GM21786 (cell line): ENCODE data around the gene S100A11.
A peak's percentile ranks its signal among the peaks of the same experiment; 100 is the strongest.

ENCODE experiments used
- ATAC-seq: cut with Tn5 transposase; IDR thresholded peaks from one replicate; pipeline ENCODE4 v1.9.1; 2021; ENCODE audit not compliant: unreplicated experiment

Gene S100A11

DNA sequence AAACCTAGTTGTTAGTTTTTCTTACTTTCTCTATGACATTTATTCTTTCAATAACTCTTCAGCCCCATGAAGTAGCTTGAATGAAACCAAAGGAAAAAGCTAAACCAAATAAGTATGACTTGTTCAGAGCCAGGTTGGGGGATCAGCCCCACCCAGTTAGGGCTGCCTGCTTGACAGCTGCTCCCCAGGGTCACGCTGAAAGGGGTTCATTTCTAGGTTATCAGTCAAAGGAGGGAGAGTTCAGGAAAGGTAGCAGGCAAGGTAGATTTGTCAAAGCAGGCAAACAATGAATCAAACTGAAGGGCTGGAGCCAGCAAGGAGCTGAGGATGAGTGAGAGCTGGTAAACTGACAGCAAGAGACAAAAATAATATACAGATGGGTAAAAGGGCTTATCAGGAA is 3.1 kb upstream of the S100A11 start:
- no peak for ATAC-seq

DNA sequence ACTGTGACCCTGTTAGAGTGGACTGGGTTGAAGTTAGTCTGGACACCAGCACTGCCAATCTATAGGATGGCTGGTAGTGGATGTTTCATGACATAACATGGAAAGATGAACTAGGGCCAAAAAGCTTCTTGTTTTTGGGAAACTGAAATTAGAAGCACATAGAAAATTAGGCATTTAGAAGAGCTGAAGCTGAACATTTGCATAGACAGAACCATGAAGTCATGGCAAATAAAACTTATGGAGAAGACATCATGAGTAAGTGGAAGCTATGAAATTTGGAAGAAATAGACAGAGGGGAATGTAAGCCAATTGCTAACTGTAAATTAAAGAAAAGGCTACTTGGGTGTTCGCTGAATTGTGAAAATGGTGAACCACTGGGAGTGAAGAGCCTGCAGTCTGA is 2.7 kb upstream of the S100A11 start:
- no peak for ATAC-seq

DNA sequence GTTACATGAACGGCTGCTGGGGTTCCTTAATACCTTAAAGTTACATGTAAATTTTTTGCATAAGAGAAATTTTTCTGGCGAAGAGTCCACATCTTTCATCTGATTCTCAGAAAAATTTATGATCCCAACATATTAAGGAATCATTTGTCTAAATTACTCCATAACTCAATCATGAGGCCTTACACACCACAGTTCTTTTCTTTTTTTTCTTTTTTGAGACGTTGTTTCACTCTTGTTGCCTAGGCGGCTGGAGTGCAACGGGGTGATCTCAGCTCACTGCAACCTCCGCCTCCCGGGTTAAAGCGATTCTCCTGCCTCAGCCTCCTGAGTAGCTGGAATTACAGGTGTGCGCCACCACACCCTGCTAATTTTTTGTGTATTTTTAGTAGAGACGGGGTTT is 2.1 kb upstream of the S100A11 start:
- ATAC-seq, result no peak

DNA sequence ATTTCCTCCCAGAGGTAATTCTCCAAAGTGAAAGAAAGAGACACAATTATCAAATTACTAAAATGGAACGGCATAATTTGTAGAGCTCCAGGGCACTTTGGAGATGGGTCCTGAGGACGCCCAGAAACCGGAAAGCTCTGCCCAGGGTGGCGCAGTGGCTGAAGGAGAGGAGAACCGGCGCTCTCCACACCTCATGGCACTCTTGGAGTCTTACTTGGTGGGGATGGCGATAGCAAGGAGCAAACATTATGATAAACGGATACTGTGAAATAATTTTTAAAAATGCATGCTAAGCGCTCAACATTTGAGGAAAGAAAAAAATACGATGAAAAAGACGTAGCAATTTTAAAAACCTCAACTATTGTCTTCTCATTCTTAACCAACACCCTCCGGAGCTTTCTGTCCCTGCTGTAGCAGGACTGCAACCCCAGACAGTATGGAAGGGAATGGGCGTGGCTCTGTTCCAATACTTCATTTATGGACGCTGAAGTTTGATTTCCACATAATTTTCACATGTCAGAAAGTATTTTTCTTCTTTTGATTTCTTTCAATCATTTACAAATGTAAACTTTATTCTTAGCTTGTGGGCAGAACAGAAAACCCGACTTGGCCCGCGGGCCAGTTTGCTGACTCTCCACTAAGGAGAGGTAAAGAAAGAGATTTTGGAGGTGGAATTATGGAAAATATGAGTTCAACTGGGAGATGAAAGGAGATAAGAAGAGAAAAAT is 1.1 kb downstream of the S100A11 start:
- no peak for ATAC-seq

DNA sequence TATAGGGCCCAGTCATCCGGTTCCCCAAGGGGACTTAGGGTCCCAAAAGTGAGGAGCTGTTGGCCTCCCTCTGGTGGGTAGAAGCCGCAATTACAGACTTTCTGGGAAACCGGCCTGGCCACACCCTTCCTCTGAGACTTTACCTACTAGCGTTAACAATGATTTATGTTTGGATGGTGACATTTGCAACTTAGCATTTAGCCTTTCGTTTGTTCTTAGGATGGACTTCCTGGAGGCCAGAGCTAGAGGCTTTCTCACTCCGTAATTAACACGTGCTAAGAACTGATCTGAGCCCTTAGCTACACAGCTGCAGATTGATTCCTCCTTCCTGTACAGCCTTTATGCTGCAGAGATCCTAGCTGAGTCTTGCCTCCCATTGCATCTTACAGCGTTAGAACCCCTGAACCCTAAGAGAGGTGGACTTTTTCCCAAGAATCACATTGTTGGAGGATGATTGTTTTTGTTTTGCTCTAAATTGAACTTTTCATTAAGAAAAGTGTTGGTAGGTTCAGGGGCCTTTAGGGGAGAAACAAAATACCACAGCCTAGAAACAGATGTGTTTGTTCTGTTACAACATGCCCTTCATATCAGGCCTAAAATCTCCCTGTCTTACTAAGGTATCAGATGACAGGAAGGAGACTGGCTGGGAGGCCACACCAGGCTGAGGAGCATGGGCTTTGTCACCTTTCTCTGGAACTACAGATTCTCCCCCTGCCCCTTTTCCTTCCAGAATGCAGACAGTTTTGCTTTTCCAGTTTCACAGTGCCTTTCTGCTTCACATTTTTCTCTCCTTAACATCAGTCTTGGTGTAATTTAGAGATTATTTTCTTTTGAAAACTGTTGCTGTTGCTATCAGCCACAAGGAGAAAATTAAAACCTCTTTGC is 1.9 kb downstream of the S100A11 start:
- ATAC-seq, result peak; percentile 52

DNA sequence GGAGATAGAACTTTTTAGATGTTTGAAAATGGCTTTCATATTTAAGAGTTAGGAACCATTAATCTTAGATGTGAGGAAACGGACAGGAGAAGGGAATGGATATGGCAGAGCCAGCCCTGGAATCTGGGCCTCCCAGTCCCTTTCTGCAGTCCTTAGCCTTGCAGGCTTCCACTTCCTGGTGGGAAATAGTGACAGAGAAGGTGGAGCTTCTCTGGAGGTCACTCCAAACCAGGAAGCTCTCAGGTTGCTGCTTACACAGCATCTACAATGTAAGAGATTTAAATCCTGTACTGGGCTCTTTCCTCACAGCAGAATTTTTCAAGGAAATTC is 2.5 kb downstream of the S100A11 start:
- ATAC-seq, result peak; percentile 11

DNA sequence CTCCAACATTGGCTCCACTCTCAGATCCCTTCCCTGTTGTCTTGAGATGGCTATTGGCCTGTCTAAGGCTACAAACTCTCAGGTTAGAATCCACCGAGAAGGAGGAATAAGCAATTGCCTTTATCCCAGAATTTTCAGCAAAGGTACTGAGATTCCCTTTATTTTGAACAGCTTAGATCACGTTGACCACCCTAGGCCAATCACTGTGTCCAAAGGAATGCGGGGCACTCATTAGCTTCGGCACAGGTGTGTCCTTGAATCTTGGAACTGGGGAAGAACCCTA is 6.9 kb downstream of the S100A11 start:
- no peak for ATAC-seq

DNA sequence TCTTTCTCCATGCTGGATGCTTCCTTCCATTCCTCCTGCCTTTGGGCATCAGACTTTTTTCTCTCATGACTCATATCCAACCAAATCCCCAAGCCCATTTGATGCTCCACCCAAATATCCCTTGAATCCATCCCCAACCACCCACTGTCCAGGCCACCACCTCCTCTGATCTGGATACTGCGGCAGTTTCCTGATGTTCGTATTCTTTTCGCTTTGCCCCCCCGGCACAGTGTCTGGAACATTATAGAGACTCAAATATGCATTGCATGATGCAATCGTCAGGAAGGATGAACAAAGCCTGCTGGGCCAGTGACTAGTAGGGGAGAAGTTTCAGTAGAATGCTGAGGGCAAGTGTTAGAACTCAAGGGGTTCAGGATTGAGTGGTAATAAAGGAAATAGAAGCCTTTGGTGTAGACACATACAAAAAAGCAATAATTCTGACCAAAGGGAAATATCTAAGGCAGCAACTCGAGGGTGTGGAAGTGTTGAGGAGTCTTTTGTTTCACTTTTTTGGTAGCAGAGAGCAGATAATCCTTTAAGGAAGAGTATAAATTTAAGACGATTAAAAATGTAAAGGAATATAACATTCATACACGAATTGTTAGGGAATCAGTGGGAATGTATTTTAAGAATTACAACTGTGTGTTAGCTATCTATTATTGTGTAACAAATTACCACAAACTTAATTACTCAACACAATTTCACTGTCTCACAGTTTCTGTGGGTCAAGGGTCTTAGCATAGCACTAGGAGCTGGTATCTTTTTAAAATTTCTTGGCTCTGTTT is 7.5 kb downstream of the S100A11 start:
- ATAC-seq, result no peak

DNA sequence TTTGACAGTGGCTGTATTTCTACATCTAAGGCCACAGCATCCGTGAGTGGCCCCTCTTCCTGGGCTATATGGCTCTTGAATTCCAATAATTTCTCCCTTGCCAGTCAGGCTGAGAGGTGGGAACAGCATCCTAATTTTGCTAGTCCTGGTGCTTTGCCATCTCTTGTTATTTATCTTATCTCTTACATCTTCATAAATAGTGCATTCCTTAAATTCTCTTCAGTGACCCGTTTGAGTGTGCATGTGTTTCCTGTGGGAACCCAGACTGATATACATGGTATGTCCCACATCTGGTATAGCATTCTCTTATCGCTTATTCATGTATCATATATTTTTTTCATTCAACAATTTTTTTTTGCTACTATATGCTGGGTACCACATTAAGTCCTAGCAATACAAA is 9.9 kb downstream of the S100A11 start:
- ATAC-seq, result no peak

DNA sequence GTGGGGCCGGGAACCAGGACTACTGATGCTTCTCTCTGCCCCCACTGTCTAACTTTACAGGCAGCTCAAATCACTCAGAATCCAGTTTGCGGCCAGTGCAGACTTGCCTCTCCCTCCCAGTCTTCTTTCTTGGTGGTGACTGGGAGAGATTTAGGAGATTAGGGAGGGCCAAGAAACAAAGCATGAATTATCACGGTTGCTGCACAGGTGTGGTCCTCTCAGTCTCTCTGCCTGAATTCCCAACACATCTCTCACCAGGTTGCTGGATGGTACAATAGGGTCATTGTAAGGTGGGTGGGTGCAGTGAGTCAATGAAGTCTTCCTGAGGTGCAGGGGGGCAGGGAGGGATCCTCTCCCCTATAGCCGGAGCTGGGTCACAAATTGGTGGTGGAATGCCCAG is 12.6 kb downstream of the S100A11 start:
- no peak for ATAC-seq

DNA sequence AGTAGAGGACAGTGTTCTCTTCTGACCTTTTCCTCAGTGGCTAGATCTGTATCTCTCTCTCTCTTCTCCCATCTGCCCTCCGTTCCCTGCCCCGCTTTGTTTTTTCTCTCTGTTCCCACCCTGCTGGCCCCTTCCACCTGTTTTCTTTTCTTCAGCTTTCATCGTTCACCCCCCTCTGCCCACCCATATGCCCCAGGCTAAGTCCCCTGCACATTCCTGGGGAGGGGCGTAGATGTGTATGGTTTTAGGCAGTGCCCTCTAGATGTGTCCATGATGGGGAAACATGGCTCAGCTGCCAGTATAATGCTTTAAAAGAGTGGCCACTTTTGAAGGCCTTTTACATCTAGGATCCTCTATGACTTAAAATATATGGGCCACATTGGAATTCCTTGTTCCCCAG is 13.6 kb downstream of the S100A11 start:
- no peak for ATAC-seq

DNA sequence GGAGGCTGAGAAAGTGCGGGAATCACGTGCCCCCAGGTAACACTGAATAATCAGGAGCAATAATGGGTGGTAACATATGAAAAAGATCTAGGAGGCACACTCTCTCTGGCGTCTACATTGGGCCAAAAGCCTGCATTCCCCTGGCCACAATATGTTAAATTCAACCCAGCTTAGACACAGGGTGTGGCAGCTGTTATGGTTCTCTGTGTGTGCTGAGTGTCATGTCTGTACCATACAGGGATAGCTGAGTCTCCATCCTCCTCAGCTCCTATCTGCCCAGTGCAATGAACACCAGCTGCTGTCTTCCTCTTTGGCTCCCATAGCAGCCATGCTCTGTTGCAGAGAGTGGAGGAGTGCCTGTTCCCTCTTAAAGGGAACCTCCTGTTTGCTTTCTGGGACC is 14.3 kb downstream of the S100A11 start:
- ATAC-seq, result no peak

DNA sequence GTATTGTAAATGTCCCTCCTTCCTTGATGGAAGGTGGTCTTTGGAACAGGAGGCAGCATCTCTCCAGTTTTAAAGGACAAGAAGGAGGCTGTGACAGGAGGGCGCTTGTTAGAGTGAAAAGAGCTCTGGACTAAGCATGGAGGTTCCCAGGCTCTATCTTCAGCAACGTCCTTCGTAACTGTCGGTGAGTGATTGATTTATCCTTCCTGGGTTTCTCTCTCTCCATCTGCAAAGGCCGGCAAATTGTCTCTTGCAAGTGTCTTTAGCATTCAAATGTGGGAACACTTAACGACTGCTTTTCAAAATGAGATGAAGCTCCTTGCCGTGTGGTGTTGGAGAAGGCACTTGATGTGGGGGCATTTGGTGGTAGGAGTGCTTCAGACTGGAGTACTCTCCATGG is 15.2 kb downstream of the S100A11 start:
- no peak for ATAC-seq

DNA sequence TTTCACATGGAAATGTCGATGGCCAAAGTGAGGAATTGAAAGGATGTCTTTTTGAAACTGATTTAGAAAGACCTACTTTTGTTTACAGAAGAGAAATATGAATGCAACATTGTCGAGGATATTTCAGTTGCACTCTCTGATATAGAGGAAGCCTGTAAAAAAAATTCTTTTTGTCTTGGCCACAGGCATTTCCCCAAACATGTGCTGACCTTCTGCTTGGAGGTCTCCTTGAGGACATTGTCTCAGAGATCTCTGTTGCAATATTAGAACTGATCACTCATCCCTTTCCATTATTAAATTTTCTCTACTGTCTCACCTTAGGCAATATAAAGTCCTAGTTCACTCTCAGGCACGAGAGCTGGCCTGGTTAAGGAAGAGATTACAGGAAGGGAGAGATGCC is 16.0 kb downstream of the S100A11 start:
- no peak for ATAC-seq

DNA sequence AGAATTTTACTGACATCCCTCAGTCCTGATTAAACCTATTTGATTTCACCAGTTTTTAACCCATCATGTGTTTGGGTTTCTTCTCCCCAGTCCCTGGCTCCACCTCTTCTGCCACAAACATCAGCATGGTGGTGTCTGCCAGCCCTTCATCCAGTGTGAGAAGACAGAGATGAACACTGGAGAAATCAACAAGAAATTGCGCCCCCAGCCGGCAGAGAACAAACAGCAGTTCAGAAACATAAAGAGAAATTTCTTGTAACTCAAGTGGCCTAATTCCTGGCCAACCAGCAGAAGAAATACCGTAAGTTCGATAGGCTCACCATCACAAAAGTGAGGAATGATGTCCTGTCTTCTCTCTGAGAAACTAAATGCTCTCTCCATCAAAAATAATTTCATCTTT is 18.3 kb downstream of the S100A11 start:
- ATAC-seq, result no peak

DNA sequence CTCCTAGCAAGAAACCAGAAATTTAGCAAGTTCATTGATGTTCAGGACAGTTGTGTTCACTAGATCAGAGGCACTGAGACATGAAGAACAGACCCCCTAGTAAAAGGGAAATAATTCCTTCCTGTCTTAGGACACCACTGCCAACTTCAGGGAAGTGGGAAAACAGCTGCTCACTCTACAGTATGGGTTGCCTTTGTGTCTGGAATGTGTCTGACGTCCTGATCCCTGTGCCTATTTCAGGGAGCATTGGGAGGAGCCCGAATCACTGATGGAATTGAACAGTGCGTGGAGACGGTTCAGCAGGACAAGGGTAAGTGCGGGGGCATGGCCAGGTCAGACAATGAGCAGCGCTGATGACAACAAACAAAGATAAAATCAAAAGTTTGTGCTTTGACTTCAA is 21.0 kb downstream of the S100A11 start:
- no peak for ATAC-seq

DNA sequence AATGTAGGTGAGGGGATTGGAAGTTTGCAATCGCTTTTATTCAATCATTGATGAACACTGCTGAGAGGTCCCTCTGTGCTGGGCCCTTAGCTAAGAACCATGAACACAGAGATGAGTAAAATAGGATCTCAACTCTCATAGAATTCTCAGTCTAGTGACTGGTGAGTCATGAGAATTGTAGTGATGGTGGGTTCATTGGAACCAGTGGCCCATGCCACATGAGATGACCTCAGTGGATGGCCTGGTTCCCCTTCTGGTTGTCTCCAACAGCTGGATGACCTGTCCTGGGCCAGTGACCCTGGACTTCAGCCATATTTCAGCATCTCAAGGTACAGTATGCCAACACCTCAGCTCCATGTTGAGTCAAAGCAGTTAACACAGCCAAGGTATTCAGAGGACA is 21.9 kb downstream of the S100A11 start:
- ATAC-seq, result no peak

DNA sequence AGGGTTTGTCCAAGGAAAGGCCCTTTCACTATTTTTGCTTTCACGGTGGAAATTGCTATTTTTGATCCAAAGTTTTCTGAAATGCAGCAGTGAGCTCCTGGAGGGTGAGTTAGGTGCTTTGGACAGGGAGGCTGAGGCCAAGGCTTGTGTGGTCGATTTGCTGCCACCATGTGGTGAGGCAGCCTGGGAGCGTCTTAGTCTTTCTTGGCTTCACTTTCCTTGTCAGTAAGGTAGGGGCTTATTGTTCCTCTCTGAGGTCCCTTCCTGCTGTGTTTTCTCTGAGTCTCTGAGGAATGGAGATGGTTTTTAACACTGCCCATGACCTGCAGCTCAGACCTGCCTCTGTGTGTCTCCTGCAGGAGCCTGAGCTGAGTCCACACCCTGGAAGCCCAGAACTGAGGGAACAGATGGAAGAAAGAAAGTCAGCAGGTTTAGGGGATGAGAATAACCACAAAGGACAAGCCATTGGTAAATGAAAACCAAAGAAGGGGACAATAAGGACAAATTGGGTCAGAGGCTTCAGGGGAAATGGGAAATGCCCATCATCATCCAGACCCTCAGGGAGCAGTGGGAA is 23.1 kb downstream of the S100A11 start:
- no peak for ATAC-seq

DNA sequence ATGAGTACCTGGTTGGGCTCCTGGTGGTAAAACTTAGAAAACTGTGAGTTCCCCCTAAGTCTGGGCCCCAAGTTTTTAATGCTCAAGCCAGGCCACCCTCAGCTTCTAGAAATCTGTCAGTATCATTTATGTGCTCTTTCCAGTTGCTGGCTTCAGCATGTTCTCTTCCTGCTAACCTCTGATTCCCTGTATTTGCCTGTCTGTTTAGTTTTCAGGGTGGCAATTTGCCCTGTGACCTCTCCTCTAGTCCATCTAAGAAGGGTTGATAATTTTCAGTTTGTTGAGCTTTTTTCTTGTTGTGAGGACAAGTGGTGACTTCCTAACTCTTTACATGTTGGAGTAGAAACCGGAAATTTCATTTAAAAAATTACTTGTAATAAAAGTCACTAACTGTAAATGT is 27.1 kb downstream of the S100A11 start:
- ATAC-seq, result no peak

DNA sequence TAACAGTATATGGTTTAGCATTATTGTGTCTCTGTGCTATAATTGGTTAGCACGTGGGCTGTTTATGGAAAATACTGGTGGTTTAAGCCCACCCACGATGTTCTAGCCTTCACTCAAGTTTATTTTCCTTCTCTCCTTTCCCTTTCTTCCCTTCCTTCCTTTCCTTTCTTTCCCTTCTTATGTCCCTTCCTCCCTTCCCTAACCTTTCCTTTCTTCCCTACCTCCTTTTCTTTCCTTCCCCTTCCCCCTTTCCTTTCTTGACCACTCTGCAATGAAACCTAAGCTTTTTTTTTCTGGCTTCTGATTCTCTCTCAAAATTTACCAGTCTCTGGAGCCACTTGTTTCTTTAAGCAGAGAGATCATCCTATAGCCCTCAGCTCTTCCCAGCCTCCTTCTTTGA is 29.8 kb downstream of the S100A11 start:
- ATAC-seq, result no peak

DNA sequence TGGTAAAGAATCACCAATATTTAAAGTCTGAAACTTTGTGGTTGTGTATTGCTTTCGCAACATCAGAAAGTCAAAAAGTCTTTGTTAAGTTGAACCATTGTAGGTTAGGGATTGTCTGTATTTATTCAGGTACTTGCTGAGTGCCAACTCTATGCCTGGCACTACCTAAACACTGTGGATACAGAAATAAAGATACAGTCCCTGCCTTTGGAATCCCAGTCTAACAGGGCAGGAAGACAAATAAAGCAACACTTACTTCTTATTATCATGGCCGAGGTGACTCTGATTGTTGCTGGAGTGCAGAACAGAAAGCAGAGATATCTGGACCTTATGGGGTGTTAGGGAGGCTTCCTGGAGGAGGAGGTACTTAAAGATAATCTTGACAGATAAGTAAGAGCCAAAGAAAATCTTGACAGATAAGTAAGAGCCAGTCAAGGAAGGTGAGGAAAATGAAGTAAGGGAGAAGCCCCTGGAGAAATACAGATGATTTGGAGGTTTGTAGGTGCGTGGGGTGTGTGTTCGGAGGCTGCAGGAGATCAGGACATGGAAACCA is 31.4 kb downstream of the S100A11 start:
- ATAC-seq, result no peak
